Retinal pigment epithelial cell (primary cell): Measurements from ENCODE around the gene SLC9A9.

Experiments used
- DNase-seq: peaks from one replicate; pipeline ENCODE4 v3.0.0-alpha.2; 2010; ENCODE audit warnings: low read depth
- H3K4me3 ChIP-seq: 2 replicates; pipeline ENCODE4 v1.5.1; 2011; ENCODE audit warnings: mild to moderate bottlenecking, low read length, control low read depth, moderate library complexity
- CTCF ChIP-seq: conservative IDR thresholded peaks from 2 replicates; pipeline ENCODE4 v1.5.1; 2011; ENCODE audit warnings: low read depth, low read length, control low read depth, inconsistent platforms

Gene SLC9A9

GRCh38 chr3:143351354-143351753 lies 496.9 kb downstream of the SLC9A9 start:
- no peak for DNase-seq
- no peak for TF ChIP-seq CTCF
- no peak overlapping the region for H3K4me3 ChIP-seq

- no peak for TF ChIP-seq CTCF
- H3K4me3 ChIP-seq: no peak overlapping the region
- no peak for DNase-seq
Measured at GRCh38 chr3:143349455-143349854, 498.8 kb downstream of the SLC9A9 start.

- no peak overlapping the region for H3K4me3 ChIP-seq
- DNase-seq: no peak
- TF ChIP-seq CTCF: peak; percentile 20
Measured at GRCh38 chr3:143348486-143349327, 499.6 kb downstream of the SLC9A9 start.

- no peak for TF ChIP-seq CTCF
- H3K4me3 ChIP-seq: no peak overlapping the region
- no peak for DNase-seq
Measured at GRCh38 chr3:143344516-143345165, 503.6 kb downstream of the SLC9A9 start.

- TF ChIP-seq CTCF: no peak
- H3K4me3 ChIP-seq: no peak overlapping the region
- DNase-seq: no peak
Measured at GRCh38 chr3:143343944-143344343, 504.3 kb downstream of the SLC9A9 start.

GRCh38 chr3:143343031-143343430 lies 505.2 kb downstream of the SLC9A9 start:
- H3K4me3 ChIP-seq: no peak overlapping the region
- DNase-seq: no peak
- TF ChIP-seq CTCF: no peak

- DNase-seq: no peak
- no peak overlapping the region for H3K4me3 ChIP-seq
- TF ChIP-seq CTCF: no peak
Measured at GRCh38 chr3:143339451-143339850, 508.8 kb downstream of the SLC9A9 start.
